ENCODE data around the gene SLC6A2.
"Not testable (repeated sequence)": the region's sequence is repeated elsewhere in the genome, so short reads cannot be mapped to it uniquely, and the experiment has no call there.

Gene SLC6A2

DNA sequence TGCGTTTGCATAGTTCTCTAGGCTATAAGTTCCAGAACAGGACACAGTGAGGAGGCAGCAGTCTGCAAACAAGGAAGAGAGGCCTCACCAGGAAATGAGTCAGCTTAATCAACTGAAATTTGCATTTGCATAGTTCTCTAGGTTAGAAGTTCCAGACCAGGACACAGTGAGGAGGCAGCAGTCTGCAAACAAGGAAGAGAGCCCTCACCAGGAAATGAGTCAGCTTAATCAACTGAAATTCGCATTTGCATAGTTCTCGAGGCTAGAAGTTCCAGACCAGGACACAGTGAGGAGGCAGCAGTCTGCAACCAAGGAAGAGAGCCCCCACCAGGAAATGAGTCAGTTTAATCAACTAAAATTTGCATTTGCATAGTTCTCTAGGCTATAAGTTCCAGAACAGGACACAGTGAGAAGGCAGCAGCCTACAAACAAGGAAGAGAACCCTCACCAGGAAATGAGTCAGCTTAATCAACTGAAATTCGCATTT, 97.4 kb downstream of the SLC6A2 start:
- Mint-ChIP-seq H3K4me3 (peak overlapping the region; percentile 67 to 78), H3K27ac (peak overlapping the region; percentile 94 to 98), H3K9me3 (peaks cover 7 to 13% of the 10 kb centered on the region in 2 donors), H3K4me1 (ENCODE audit: low read depth in 2 of 2) (peaks cover 25 to 26% of the 10 kb centered on the region in 2 donors)
- not testable (repeated sequence) for H3K27me3 Mint-ChIP-seq; H3K36me3 Mint-ChIP-seq (ENCODE audit: insufficient read depth); ATAC-seq (replicated peaks)
- DNase-seq: peak in 1 of 3 experiments; percentile 23
